HuH-7.5 (cell line): Measurements from ENCODE around the gene ZNF814.
"Not testable (repeated sequence)": the region's sequence is repeated elsewhere in the genome, so short reads cannot be mapped to it uniquely, and the experiment has no call there.

Source experiments
- DNase-seq: peaks from one replicate; pipeline ENCODE4 v3.0.0; 2011; ENCODE audit warnings: low spot score

ZNF814 gene

DNA sequence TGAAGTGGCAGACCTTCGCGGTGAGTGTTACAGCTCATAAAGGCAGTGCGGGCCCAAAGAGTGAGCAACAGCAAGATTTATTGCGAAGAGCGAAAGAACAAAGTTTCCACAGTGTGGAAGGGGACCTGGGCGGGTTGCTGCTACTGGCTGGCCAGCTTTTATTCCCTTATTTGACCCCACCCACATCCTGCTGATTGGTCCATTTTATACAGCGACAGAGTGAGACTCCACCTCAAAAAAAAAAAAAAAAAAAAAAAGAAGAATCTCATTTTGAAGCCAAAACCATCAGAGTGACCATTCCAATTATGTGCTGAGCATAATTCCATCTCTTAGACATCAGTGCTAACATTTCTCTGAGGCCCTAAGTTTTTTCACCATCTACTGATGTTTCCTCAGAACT lies 72.2 kb downstream of the ZNF814 start:
- DNase-seq, result no peak

GRCh38 chr19:57815247-57816075 lies 73.4 kb downstream of the ZNF814 start:
- no peak for DNase-seq

GRCh38 chr19:57814505-57815246 lies 74.2 kb downstream of the ZNF814 start, which contains the start of gene ZNF552:
Gene ZNF552, minus strand, starts transcription at chr19:57814913. Its CDS starts 170 bp downstream, at chr19:57814743.
- peak; percentile 84 for DNase-seq

DNA sequence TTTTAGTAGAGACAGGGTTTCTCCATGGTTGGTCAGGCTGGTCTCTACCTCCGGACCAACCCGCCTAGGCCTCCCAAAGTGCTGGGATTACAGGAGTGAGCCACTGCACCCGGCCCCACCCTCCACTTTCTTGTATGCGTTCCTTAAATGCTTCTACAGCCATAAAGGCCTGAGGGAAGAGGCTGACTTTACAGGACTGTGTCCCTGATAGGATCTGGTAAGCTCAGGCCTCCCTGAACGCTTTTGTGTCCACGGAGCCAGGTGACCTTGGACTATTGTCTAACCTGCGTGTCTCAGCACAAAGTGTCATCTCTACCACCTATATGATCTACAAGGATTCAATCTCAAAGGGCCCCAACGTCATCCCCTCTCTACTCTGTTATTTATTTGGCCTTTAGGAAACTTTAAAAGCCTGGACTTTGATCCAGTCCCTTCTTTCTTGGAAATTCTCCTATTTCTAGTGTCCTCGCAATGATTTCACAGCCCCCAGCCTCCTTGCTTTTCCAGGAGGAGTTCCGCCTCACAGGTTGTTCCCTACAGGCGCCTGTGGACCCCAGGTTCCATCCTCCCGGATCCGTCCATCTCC lies 74.8 kb downstream of the ZNF814 start:
- no peak for DNase-seq

DNA sequence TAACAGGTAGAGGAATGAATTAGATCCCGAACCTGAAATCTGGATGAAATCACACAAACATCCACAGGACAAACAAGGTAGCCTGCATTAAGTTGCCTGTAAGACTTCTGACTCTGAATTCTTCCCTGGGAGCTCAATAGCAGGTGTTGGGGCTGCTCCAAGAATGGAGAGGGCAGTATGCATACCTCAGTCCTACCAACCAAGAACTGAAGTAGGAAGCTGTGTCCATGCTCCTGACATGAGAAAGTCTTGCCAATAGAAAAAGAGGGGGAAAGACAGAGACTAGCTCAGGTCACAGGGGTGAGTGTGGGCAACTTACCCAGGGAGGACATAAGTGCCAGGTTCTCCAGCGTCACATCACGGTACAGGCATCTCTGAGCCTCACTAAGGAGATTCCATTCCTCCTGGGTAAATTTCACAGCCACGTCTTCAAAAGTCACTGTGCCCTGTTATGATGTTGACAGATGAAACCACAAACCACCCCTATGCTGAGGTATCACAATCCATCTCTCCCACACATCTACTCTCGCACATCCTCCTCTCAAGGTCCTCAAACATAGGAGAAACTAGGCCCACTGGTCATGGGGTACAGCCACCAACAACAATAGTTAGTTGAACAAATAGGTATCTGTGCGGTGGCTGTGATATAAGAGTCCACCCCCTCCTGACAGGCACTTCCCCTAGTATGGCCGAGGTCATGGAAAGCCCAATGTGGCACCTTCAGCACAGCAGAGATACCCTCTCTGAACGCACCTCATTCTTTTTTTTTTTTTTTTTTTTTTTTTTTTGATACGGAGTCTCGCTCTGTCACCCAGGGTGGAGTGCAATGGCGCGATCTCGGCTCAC lies 75.6 kb downstream of the ZNF814 start:
- not testable (repeated sequence) for DNase-seq

DNA sequence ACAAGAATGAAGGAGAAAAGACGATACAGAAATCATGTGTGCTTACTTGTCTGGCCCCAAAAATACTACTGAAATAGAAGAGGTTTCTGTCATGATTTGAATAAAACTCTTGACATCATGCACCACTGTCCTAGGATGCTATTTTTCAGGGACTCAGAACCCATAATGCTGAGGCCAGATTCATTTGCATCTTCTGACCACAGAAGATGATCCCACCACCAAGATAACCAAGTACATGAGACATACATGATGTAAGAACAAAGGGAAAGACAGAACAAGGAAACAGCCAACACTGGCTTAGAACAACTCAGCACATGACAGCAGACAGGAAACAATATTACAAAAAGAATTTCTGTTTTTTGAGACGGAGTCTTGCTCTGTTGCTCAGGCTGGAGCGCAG lies 76.6 kb downstream of the ZNF814 start:
- DNase-seq, result no peak

DNA sequence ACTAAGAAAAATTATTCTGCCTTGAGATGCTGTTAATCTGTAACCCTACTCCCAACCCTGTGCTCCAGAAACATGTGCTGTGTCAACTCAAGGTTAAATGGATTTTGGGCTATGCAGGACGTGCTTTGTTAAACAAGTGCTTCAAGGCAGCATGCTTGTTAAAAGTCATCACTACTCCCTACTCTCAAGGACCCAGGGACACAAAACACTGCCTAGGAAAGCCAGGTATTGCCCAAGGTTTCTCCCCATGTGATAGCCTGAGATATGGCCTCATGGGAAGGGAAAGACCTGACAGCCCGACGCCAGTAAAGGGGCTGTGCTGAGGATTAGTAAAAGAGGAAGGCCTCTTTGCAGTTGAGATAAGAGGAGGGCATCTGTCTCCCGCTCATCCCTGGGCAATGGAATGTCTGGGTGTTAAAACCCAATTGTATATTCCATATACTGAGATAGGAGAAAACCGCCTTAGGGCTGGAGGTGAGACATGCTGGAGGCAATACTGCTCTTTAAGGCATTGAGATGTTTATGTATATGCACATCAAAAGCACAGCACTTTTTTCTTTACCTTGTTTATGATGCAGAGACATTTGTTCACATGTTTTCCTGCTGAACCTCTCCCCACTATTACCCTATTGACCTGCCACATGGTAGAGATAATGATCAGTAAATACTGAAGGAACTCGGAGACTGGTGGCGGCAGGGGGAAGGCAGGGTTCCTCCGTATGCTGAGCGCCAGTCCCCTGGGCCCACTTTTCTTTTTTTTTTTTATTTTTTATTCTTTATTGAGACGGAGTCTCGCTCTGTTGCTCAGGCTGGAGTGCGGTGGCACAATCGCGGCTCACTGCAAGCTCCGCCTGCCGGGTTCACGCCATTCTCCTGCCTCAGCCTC lies 78.2 kb downstream of the ZNF814 start:
- not testable (repeated sequence) for DNase-seq

GRCh38 chr19:57807541-57807940 lies 81.3 kb downstream of the ZNF814 start:
- DNase-seq, result no peak

GRCh38 chr19:57803594-57804325 lies 85.1 kb downstream of the ZNF814 start:
- DNase-seq, result no peak

DNA sequence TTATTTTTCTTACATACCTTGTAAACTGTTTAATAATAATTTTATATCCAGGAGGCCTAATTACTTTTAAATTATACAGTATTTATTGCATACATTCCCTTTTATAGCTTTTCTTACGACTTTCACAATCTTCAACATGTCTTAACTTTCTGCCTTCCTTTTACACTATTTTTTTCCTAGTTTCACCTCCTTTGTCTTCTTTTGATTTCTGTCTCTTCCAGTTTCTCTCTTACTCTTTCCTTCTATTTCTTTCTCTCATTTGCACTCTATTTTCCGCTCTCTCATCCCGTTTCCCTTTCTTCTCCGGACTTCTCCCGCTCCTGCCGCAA lies 85.6 kb downstream of the ZNF814 start:
- no peak for DNase-seq

GRCh38 chr19:57802269-57802668 lies 86.6 kb downstream of the ZNF814 start:
- no peak for DNase-seq

DNA sequence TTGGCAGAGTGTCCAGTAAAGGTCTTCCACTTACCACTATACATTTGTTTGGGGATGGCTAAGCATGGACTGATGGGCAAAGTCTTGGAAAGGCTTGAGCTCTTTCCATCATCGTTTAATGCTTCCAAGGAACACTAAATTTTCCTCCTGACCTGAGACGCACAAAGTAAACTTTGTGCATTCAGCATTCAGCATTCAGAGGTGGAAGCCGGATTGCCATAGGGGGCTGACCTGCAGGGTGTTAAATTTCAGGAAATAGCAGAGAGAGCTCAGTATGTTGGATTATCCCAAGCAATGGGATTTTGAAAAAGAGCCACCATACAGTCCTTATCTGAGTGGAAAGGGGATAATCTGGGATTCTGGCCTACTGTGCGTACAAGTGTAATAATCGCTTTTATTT lies 88.1 kb downstream of the ZNF814 start:
- DNase-seq, result no peak
